Astrocyte of the spinal cord (primary cell): ENCODE results near the gene ACSF3.
"Not testable (repeated sequence)": the region's sequence is repeated elsewhere in the genome, so short reads cannot be mapped to it uniquely, and the experiment has no call there.

Source experiments
- DNase-seq: peaks from one replicate; pipeline ENCODE4 v3.0.0; 2011; ENCODE audit warnings: low read depth, low spot score
- H3K4me3 ChIP-seq: 2 replicates; pipeline ENCODE4 v1.5.1; 2011; ENCODE audit warnings: low read depth, mild to moderate bottlenecking, low read length, moderate library complexity
- in situ Hi-C: cut with HindIII; loops from 2 replicates; pipeline ENCODE4 v1.10.0; 2017; ENCODE audit warnings: low sequenced_read_pairs
- TF ChIP-seq, protein P1 (sequence below): IDR thresholded peaks from 2 replicates; pipeline ENCODE4 v1.5.1; 2012; ENCODE audit warnings: low read depth, mild to moderate bottlenecking, low read length, inconsistent platforms

Gene ACSF3

DNA sequence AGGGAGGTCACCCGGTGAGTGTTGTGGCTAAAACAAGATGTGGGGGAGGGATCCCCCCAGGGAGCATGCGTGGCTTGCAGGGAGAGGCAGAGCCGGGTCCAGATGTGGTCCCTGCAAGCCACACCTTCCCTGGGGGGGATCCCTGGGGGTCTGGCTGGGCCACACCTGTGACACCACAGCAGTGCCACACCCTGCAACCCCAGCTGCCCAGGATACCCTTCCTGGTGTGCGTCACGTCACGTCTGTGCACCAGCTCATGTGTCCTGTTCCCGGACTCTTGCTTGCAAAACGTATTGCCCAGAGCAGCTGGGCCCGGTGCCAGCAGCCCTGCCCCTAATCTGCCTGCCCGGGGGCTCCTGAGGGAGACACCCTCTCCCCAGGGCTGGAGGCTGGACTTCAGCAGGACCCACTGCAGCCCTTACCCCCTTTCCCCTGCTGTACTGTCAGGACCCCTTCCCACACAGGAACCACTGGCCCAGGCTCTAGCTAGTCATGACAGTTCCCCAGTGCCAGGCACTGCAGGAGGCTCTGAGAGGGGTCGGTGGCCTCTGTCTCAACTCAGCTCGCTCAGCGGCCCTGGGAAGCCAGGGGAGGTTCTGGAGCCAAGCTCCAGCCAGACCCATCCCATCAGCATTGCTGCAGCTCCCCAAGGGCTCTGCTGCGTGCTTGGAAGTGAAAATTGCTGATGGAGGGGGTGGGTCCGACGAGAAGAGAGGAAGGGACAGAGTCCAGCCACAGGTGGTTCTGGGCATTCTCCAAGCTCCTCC is 25.8 kb upstream of the ACSF3 start:
- in situ Hi-C loops, result no loop called here
- TF ChIP-seq, protein P1, sequence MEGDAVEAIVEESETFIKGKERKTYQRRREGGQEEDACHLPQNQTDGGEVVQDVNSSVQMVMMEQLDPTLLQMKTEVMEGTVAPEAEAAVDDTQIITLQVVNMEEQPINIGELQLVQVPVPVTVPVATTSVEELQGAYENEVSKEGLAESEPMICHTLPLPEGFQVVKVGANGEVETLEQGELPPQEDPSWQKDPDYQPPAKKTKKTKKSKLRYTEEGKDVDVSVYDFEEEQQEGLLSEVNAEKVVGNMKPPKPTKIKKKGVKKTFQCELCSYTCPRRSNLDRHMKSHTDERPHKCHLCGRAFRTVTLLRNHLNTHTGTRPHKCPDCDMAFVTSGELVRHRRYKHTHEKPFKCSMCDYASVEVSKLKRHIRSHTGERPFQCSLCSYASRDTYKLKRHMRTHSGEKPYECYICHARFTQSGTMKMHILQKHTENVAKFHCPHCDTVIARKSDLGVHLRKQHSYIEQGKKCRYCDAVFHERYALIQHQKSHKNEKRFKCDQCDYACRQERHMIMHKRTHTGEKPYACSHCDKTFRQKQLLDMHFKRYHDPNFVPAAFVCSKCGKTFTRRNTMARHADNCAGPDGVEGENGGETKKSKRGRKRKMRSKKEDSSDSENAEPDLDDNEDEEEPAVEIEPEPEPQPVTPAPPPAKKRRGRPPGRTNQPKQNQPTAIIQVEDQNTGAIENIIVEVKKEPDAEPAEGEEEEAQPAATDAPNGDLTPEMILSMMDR, result no peak
- no peak for DNase-seq
- no peak overlapping the region for H3K4me3 ChIP-seq

DNA sequence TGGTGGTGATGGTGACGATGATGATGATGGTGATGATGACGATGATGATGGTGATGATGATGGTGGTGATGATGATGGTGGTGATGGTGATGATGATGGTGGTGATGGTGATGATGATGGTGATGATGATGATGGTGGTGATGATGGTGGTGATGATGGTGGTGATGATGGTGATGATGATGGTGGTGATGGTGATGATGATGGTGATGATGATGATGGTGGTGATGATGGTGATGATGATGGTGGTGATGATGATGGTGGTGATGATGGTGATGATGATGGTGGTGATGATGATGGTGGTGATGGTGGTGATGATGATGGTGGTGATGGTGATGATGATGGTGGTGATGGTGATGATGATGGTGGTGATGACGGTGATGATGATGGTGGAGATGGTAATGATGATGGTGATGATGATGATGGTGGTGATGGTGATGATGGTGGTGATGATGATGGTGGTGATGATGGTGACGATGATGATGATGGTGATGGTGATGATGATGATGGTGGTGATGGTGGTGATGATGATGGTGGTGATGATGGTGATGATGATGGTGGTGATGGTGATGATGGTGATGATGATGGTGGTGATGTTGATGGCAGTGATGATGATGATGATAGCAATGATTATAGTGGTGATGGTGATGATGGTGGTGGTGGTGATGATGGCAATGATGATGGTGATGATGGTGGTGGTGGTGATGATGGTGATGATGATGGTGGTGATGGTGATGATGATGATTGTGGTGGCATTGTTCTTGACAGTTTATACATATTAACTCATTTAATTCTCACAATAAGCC is 24.6 kb upstream of the ACSF3 start:
- DNase-seq, H3K4me3 ChIP-seq, in situ Hi-C loops: not testable (repeated sequence)

- no peak for DNase-seq
- TF ChIP-seq, protein P1, result no peak
- no peak overlapping the region for H3K4me3 ChIP-seq
- in situ Hi-C loops, result no loop called here
Observed at GRCh38 chr16:89069920-89070319, 23.7 kb upstream of the ACSF3 start.

DNA sequence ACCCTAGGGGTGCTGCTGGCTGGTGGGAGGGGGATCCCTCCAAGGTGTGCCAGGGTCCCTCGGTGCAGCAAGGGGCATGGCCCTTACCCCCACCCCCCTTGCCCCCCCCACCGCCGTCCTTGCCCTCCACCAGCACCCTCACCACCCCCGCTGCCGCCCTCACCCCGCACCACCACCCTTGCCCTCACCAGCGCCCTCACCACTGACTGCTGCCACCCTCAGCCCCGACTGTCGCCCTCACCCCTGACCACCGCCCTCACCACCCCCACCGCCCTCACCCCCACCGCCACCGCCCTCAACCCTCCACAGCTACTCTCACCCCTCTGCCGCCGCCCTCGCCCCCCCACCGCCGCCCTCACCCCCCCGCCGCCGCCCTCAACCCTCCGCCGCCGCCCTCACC is 23.1 kb upstream of the ACSF3 start:
- no peak overlapping the region for H3K4me3 ChIP-seq
- TF ChIP-seq, protein P1, result no peak
- in situ Hi-C loops, result no loop called here
- DNase-seq, result no peak

- no peak overlapping the region for H3K4me3 ChIP-seq
- TF ChIP-seq, protein P1, result no peak
- in situ Hi-C loops, result no loop called here
Observed at GRCh38 chr16:89071686-89072547, 21.7 kb upstream of the ACSF3 start.

DNA sequence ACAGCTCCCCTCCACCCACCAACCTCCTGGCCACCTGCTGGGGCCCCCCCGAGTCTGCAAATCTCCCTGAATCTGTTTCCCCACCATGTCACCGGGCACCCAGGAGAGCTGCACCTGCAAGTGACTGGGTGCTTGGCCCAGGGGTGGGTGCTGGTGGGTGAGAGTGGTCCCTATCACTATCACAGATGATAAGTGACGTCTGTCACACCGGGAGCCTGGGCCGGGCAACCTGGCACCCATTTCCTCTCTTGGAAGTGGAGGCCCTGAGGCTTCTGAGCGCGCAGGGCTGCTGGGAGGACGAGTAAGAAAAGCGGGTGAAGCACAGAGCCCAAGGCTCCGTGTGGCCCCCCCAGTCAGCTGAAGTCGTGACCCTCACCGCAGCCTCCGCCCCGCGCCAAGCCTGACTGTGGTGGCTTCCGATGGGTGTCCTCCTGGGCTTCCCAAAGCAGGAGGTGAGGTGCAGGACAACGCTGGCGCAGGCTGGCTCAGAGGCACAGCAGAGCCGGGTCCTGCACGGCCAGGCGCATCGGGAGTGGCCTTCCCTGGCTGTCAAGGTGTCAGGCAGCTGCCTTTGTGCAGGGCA is 21.0 kb upstream of the ACSF3 start:
- no peak overlapping the region for H3K4me3 ChIP-seq
- TF ChIP-seq, protein P1, result no peak
- in situ Hi-C loops, result no loop called here
- no peak for DNase-seq

More at GRCh38 chr16:89071686-89072547, 21.7 kb upstream of the ACSF3 start:
- DNase-seq, result no peak
